Islet of Langerhans (tissue), 1 donor: ENCODE measurements around the gene MYO16.
A peak's percentile ranks its signal among the peaks of the same experiment; 100 is the strongest.

Experiments
- FAIRE-seq: peaks from one replicate; lab custom pipeline; 2011; peaks lifted over from hg19 to GRCh38; lab: Jason Lieb, UNC

Gene MYO16

DNA sequence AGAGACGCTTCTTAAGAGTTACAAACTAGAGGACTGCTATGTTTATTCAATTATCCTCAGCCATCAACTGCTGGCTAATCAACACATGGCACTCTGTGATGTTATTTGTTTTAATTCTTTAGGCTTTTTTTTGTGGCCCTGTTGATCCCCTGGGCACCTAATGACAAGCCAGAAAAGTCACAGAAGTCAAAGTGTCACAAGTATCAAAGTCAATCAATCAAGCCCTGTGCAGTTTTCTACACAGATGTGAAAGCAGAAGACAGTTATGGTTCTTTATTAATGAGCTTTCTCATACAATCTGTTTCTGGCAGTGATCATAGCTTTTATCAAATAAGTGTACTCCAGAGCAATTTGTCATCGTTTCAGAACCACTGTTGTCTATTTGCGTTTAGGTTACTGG, 34.3 kb downstream of the MYO16 start:
- no peak for FAIRE-seq

- no peak for FAIRE-seq
Measured at GRCh38 chr13:108667205-108667604, 37.8 kb downstream of the MYO16 start.

DNA sequence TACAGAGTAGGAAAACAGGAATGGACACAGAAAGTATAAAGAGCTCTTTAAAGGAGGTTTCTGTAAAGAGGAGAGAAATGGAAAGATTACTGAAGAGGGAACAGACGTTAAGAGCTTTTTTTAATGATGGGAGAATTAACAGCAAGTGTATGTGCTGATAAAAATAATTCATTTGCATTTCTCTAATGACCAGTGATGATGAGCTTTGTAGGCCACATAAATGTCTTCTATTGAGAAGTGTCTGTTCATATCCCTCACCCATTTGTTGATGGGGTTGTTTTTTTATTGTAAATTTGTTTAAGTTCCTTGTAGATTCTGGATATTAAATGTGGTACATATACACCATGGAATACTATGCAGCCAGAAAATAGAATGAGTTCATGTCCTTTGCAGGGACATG, 40.0 kb downstream of the MYO16 start:
- no peak for FAIRE-seq

DNA sequence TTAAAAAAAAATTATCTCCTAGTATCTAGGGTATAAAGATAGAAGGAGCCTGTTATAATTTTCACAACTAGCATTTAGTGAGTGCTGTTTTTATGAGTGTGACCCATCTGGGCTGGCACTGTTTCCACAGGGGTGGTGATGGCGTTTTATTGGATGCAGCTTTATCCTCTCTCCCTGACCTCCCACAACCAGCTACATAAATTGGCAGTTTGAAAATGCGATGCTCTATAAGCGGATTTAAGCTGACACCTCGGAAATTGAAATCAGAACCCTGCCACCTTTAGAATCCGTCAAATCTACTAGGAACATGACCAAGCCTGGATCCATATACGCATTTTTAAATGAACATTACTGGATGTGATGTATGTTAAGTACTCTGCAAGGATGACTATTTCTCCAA, 44.9 kb downstream of the MYO16 start:
- no peak for FAIRE-seq

DNA sequence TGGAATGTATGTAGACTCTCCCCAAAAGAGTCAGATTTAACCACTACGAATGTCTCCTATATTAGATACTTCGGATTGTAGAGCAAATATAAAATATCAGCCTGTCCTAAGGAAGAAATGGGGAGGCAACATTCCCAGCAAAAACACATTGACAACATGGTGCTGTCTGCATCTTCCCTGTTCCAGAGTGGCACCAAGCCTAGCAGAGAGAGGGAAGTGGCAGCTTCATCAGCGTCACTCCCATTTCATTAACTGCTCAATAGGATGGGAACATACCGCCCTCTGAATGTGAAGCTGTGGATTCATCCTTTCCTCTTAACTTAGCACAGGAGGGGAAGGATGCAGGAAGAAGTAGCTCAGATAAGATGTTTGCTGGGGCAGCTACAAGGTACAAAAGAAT, 45.4 kb downstream of the MYO16 start:
- FAIRE-seq: no peak

DNA sequence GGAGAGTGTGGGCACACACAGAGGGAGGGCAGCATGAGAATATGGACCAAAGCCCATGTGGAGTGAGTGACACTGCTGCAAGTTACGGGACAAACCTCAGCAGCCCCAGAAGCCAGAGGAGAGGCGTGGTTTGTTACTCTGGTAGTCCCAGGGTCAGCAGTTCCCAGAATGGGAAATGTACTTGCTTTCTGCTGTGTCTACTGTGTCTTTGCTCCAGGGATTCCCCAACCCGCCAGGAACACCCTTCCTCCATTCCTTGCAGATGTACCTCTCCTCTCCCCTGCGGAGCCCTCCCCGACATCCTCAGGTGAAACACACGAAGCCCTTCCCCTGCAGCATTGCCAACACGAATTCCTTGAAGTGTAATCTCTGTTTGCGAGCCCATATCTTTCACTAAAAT, 47.2 kb downstream of the MYO16 start:
- no peak for FAIRE-seq

DNA sequence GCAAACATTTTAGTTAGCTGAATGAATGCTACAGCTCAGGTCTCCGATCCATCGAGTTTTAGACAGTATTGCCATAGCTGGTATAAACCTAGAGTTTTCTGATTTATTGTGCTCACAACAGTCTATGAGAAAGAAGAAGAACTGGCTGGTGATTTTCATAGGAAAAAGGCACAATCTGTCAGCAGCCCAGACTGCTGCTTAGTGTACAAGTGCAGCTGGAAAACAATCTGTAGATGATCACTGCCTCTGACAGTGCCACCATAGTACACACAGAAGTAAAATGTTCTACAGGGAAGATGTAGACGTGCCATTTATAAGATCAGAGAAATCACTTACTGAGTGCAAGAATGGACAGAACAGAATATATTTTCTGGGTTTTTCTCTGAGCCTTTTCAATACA, 48.4 kb downstream of the MYO16 start:
- FAIRE-seq: no peak

- no peak for FAIRE-seq
Measured at GRCh38 chr13:108680011-108680410, 50.6 kb downstream of the MYO16 start.

DNA sequence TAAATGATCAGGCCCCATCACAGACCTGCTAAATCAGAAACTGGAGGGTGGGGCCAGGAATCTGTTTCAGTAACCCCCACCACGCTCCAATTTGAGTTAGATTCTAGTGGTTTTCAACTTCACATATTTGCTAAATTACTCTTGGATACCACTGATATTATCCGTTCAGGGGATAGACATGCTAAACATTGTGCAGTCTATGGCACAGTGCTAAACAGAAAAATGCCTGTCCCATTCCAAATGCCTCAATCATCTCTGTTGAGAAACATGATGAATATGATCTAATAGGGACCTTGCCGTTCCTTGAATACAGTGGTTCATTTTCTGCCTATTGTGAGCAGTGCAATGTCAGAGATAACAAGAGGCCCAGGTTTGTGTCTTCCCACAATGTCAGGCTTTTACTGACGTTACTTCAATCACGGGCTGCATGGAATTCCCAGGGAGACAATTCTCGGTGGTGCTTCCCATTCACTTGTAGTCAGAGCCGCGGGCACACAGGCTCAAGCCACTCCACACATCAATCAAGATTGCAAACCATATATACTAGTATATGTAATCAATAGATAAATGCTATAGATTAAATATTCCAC, 52.7 kb downstream of the MYO16 start:
- no peak for FAIRE-seq

DNA sequence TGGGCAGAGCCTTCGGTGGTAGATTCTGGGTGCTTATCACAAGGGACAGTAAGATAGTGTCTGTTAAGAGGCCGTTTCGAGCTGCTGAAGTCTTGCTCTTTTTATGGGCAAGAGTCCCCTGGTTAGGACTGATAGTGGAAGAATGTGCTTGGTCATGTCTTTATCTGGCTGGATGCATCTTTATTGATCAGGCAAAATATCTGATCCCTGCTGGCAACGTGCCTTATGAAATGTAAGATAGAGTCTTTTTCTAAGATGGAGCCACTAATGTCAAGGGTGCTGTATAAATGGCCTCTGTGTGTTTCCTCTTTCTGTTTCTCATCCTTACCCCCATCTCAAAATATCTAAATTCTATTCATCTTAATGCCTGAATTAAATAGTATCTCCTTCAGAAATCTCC, 53.3 kb downstream of the MYO16 start:
- FAIRE-seq: no peak

- no peak for FAIRE-seq
Measured at GRCh38 chr13:108686027-108686426, 56.6 kb downstream of the MYO16 start.

GRCh38 chr13:108690726-108691125, 61.3 kb downstream of the MYO16 start:
- peak; percentile 85 for FAIRE-seq

DNA sequence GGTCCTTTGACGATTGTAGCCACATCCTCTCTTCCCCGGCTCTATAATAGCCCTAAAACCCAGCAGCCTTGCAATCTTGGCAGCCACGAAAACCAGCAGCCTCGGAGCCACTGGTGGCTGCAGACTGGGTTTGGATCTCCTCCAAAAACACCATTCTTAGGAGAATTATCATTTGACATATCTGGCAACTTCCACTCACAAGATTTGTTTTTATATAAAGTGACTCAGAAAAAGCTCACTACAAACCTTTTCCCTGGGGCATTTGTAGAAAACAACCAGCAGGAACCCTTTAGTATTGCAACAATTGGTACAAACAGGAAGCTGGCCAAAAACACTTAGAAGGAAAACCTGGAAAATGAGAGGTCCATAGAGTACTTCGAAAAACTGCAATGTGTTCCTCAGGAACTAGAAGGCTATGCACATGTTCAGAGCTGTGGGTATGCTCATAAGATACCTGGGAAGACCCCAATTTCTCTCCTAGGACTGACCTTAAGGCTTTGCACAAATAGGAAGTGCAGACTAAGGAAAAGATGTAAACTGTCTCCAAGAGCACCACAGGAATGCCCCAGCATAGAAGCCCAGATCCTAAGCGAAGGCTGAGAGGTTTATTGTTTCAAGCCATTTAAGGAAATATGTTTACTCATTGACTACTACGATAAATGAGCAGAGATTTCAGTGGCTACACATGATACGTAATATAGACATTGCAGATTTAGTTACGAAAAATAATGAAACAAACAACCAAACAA, 71.2 kb downstream of the MYO16 start:
- FAIRE-seq: no peak

- no peak for FAIRE-seq
Measured at GRCh38 chr13:108702171-108702570, 72.8 kb downstream of the MYO16 start.

DNA sequence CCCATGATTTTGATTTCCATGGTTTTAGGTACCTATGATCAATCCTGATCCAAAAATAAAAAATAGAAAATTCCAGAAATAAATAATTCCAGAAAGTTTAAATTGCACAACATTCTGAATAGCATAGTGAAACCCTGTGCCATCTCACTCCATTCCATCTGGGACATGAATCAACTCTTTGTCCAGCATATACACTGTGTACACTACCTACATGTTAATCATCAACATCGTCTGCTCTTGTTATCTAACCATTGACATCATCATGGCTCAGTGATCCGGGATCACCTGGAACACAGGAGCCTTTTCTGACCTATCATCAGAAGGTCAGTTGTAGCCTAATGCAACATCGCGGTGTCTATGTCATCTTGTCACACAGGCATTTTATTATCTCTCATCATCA, 75.6 kb downstream of the MYO16 start:
- no peak for FAIRE-seq

DNA sequence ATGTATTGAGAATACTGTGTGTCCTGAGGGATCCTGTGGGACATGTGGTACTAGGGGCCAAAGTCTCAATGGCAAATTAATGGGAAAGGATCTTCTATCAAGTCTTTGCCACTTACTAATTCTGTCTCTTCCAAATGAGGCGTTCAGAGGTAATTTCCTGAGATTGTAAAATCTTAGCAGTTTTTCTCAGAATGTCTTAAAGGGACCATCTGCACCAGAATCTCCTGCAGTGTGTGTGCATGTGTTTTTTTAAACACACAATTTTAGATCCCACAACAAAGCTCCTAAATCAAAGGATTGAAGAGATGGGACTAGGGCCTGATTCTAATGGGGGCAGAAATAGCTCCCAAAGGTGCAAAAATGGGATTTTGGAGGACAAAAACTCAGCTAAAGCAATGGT, 78.2 kb downstream of the MYO16 start:
- FAIRE-seq: no peak

GRCh38 chr13:108708921-108709320, 79.5 kb downstream of the MYO16 start:
- no peak for FAIRE-seq

- FAIRE-seq: no peak
Measured at GRCh38 chr13:108711386-108711785, 82.0 kb downstream of the MYO16 start.

DNA sequence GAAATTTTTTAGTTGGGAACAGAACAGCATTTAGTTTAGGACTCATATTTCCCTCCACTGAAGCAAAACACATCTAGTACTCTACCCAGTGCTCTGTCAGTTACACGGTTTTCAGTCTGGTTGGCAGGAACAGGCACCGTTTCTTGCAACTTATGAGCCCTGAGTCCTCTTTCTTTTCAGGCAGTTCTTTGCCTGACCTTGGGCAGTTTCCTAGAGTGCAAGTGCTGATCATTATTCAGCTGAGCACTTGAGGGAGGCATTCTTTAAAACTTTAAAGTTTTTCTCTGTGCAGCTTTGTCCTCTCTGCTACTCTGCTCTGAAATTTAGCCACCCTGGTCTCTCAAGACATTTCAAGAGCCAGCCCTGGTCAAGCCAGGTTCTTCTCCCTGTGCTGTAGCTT, 96.1 kb downstream of the MYO16 start:
- no peak for FAIRE-seq

- FAIRE-seq: no peak
Measured at GRCh38 chr13:108728370-108728769, 99.0 kb downstream of the MYO16 start.

DNA sequence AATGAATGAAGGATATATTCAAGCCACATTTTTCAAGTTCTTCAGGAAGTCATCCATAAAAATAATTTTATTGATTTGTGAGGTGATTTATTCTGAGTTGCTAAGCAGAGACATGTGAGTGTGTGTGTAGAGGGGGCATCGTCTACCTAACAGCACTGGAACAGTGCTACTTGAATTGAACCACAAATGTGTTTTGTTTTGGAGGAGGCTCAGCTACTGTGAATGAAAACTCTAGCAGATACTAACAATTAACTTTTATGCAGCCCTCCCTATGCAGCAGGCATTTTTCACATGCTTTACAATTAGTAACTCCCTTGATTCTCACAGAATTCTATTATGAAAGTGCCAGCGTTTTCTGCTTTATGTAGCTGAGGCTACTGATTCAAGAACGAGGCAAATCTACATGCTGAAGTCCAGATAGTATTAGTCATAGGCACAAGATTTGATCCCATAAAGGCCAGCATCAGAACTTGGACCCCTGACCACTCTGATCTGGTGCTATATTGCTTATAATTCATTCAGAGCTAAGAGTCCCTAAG, 103.7 kb downstream of the MYO16 start:
- no peak for FAIRE-seq

DNA sequence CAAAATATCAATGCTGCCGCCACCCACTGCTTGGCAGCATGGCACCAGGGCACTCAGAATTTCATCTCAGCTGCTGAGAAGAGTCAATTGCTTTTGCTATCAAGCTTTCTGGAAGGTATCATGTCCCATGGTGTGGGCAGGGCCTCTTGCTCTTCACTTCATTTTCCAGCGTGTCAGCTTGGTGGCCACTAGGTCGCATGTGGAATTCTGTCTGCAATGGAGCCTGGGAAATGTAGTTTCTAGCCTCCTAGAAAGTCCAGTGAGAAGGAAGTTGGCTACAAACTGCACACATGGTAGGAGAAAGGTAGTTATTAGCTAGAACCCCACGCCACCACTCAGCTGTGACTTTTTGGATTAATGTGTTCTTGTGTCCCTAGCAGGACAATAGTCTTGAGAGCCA, 105.3 kb downstream of the MYO16 start:
- FAIRE-seq: no peak

GRCh38 chr13:108741930-108742329, 112.5 kb downstream of the MYO16 start:
- no peak for FAIRE-seq
